ENCODE results near the gene BIRC5.

GRCh38 chr17:78185981-78186691 lies 27.9 kb upstream of the BIRC5 start:
- no peak for TF ChIP-seq EP300 (IDR thresholded peaks at IDR 0.05)
- no peak for TF ChIP-seq POLR2A (IDR thresholded peaks at IDR 0.05; ENCODE audit: low read depth)
